NCI-H2029 treated with DMSO at 0.1 percent for 48 hours (cell line): ENCODE data around the gene TP53I11.
A peak's percentile ranks its signal among the peaks of the same experiment; 100 is the strongest.

ENCODE experiments used
- DNase-seq: peaks from one replicate; lab custom pipeline; 2025; lab: John Stamatoyannopoulos, UW

The TP53I11 gene

DNA sequence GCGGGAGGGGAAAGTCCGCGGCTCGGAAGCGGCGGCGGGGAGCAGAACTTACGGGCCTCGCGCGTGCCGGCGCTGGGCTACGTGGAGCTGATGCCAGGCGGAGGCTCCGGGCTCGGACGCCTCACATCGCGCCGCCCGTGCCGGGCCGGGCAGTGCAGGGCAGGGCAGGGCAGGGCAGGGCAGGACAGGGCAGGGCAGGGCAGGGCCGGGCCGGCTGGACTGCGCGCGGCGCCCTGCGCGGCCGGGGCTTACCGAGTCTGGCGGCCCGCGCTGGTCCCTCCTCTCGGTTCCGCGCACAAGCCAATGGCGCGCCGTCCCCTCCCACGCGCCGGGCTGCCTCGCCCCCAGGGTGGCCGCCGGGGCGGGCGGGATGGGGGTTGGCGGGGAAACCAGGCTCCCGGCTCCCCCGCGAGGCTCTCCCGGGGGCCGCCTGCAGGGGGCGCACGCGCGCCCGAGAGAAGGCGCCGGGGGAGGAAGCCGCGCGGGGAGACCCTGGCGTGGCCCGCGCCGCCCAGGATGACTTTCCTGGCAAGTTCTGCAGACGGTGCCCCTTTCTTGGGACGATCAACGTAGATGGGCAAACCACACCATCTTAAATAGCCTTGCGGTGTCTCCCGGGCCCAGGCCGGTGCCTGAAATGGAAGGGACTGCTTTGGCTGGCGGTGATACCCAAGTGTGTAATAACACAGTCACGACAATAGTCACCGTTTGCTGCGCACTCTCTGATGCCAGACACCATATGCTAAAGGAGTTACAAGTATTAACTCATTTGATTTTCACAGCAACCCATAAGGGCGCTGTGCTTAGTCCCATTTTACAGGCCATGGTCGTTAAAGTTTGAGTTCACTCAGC, at the start of gene TP53I11:
TP53I11 (minus strand) TSS at position 259 of the 852 bp plus-strand sequence. CDS start 12,548 bp downstream, outside the sequence.
- no peak for DNase-seq

- DNase-seq = no peak
Observed at GRCh38 chr11:44999068-44999467, 48.4 kb upstream of the TP53I11 start.

DNA sequence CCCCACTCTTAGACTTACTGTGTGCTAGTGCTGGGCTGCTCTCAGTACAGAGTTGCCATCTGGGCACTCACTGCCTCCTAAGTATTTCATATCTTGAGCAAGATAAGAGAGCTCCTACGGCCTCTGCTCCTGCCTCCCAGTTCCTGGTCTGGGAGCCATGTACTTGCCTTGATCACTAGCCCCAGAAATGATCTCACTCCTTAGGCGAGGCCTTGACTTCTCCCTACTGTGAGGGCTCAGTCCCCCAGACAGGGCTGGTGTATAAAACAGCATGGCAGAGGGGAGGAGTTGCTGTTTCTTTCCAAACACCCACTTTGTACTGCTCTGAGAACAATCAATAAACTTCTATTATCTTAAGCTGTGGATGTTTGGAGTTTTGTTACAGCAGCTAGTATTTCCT, 47.4 kb upstream of the TP53I11 start:
- no peak for DNase-seq

DNA sequence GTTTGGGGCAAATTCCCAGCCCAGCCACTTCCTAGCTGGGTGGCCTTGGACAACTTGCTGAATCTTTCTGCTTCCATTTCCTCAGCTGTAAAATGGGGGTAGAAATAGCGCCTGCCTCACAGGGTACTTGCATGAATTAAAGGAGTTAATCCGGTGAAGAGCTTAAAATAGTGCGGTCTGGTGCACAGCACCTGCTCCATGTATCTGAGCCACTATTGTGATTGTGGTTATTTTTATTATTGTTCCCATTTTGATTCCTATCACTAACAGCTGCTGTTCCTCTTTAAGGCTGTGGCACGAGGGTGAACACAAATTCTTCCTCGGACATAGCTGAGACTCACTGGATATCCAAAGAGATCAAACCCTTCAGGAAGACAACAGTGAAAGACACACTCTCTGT, 46.9 kb upstream of the TP53I11 start:
- no peak for DNase-seq

DNA sequence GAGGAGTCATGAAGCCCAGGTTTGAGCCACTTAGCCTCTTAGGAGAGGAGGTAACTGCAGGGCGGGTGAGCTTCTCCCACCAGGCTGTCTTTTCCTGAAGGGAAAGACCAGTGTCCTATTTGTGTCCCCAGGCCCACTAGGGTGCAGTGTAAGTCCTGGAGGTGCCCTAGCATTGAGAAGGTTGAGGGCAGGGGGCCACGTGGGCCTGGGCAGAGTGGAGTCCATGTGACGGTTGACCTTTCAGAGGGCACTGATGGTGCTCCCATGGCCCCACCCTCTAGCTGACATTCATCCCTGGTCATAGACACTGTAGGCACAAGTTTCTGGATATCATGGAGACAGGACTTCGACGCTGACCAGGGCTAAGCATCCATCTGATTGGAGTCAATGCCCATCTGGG, 44.1 kb upstream of the TP53I11 start:
- DNase-seq = no peak

GRCh38 chr11:44993971-44994704, 43.5 kb upstream of the TP53I11 start:
- DNase-seq = no peak

DNA sequence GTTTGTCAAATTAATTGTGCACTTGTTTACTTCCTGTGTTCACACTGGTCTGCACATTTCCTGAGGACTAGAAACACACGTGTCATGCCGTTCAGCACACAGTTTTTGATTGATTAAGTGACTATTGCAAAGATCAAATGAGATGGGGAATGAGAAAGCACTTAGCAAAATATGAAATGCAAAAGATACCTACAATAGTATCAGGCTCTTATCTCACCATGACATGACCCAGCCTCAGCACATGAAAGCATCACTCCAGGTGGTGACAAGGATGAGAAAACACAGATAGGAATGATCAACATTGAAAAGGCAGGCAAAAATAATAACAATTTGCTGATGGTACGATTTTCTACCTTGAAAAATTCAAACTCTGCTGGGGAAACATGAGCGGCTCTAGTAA, 42.1 kb upstream of the TP53I11 start:
- no peak for DNase-seq

- DNase-seq = peak; percentile 38
Observed at GRCh38 chr11:44992181-44992582, 41.5 kb upstream of the TP53I11 start.

GRCh38 chr11:44990665-44991064, 40.0 kb upstream of the TP53I11 start:
- DNase-seq = no peak

DNA sequence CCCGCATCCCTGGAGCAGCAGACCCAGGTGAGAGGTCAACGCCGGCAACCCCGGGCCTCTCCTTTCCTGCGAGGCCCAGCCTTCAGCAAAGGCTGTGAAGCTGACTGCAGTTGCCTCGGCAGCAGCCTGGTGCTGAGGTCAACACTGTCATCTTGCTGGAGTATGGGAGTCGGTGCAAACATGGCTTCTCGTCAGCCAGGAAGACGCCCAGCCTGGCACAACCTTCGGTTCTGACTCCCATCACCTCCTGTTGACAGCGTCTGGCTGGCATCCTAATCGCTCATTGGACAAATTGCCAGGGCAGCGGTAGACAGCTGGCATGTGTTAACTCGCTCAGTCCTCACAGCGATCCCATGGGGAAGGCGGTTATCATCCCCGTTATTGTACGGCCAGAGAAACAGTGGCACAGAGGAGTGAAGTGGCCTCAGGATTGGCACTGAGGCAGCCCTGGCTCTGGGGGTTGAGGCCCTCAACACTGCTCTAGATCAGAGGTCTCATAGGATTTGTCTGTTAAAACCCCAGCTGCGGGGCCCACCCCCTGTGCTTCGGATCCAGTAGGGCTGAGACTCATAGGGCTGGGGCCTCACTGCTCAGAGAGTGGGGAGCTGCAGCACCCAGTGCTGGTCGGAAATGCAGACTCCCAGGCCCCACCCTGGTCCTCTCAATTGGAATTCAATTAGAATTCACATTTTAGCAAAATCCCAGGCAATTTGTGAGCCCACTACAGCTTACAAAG, 39.3 kb upstream of the TP53I11 start:
- peak; percentile 57 for DNase-seq

- no peak for DNase-seq
Observed at GRCh38 chr11:44988981-44989635, 38.4 kb upstream of the TP53I11 start.

DNA sequence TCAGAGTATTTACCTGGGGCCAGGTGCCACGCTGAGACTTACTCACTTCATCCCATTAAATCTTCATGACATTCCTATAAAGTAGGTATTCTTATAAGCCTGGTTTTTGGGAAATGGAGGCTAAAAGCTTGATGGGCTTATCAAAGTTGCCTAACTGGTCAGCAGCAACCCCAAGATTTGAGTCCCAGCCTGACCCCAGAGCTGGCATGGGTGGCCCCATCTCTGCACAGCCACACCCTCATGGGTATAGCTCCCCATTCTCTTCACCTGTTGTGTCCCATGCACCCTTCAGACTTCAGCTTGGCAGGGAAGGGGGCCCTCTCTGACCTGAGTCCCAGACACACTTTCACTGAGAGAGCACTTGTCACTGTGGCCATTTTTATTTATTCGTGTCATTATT, 37.4 kb upstream of the TP53I11 start:
- DNase-seq = no peak

GRCh38 chr11:44987506-44987905, 36.8 kb upstream of the TP53I11 start:
- DNase-seq = peak; percentile 89

DNA sequence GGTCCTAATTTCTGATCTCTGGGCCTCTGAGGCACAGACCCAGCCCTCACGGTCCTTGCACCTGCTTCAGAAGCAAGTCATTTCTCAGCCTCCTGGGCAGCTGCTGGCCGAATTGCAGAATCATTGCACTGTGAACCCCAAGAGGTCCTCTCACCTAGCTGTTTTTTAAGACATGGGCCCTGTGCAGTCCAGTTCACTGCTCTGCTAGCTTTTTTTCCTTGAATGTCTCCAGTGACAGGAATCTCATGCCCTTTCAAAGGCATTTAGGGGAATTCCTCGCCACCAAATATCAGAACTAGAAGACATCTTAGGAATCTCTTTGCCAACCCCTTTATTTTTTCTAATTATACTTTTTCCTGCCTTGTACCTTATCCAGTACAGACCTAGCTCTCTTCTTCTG, 35.6 kb upstream of the TP53I11 start:
- DNase-seq = no peak

- no peak for DNase-seq
Observed at GRCh38 chr11:44985721-44986120, 35.0 kb upstream of the TP53I11 start.

DNA sequence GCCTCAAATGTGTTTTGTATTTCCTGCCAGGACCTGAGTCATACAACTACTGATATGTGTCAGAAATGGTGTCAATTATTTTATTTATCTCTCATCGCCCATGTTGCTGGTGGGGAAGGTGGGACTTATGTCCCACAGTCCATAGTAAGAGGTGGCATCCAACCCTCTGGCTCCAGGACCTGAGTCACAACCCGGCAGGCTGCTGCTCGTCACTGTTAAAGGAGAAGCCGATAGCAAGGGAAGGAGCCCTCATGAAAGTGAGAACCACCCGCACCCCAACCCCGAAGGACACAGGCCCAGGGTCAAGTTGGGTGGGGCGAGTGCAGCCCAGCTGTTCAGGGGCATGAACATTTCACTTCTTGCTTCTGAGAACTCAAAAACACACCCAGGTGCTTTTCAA, 33.1 kb upstream of the TP53I11 start:
- no peak for DNase-seq

GRCh38 chr11:44982496-44983062, 31.9 kb upstream of the TP53I11 start:
- no peak for DNase-seq

DNA sequence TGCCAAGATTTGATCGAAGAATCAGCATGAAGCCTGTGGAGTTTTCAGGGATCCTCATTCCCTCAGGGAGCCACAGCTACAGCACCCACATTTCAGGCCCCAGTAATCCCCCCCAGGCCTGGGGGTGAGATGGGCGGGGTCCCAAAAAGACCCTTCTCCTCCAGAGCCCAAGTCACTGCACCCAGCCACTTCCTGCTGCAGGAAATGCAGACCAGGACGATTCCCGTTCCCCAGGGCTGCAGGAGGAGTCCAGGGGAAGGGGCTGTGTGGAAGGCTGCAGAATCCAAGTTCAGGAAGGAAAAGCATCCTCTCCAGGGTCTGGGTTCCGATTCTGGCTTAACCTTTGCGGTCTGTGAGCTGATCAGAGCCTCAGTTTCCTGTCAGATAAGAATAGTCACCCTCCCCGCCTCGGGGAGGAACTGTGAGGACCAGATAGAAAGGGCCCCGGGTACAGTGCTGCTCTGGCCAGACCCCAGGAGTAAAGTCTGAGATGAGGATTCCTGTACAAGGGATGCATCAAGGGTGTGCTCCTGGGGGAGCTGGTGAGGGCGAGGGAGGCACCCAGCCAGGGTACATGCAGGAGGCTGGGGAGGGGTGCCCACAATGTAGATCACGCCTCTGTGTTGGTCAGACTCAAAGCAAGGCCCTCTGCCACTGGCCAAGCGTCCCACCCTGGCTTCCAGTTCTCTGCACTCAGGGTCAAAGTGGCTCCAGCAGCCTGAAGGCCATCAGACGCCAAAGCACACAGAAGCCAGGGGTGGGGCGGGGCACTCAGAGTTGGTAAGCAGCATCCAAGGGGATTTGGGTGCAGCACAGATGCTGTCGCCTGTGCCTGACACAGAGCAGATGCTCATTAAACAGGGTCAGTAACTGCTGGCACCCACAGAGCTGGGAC, 30.1 kb upstream of the TP53I11 start:
- no peak for DNase-seq

DNA sequence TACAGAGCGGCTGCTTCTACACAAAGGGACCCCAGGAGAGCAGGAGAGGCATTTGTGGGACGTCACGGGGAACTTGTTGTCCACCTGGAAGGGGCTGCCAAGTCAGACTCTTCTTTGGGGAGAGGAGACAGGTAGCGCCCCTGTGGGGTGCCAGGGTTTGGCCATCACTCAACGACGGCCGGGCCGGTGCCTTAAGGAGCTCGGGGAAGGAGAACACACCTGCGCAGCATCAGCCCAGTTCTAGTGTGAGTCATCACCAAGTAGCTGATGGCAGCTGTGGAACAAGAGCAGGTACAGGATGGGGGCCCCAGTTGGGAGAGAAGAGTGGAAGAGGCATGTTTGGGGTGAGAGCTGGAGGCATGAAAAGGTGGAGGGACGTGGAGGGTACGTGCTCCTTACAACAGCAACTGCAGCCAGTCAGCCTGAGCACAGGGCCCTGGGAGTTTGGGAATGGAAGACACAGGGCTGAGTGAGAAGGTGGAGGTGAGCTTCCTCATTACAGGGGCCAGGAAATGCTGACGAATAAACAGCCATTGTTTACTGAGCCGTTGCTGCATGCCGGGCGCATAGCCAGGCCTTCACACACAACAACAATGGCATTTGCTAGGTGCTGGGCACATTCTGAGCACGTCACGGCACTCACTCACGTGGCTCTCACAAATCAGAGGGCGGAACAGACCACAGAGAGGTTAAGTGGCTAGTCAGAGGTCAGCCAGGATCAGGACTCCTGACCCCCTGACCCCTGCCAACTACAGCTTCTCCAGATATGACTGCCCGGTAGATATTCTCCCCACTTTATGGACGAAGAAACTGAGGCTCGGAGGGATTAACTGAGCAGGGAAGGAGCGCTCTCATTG, 29.1 kb upstream of the TP53I11 start:
- DNase-seq = peak; percentile 95

GRCh38 chr11:44978961-44979331, 28.3 kb upstream of the TP53I11 start:
- peak; percentile 97 for DNase-seq
